ENCODE data around the gene SRRM5.

GRCh38 chr19:43622070-43622469 lies 10.2 kb downstream of the SRRM5 start:
- no peak for TF ChIP-seq POLR2A (IDR thresholded peaks at IDR 0.05; ENCODE audit: low read length)
- TF ChIP-seq GATA1 (IDR thresholded peaks at IDR 0.05; ENCODE audit: low read depth, low read length), result no peak
